AG09309 (cell line): Measurements from ENCODE around the gene ELF2.

Experiments used
- DNase-seq: peaks from one replicate; pipeline ENCODE4 v3.0.0-alpha.2; 2010; ENCODE audit warnings: low read depth
- H3K4me3 ChIP-seq: 2 replicates; pipeline ENCODE4 v1.5.1; 2011; ENCODE audit warnings: mild to moderate bottlenecking, low read depth, low read length, moderate library complexity; ENCODE audit not compliant: control insufficient read depth
- TF ChIP-seq, protein P1 (sequence below): IDR thresholded peaks from 2 replicates; pipeline ENCODE4 v1.5.1; 2011; ENCODE audit warnings: mild to moderate bottlenecking, low read depth, low read length, inconsistent platforms; ENCODE audit not compliant: insufficient read depth, control insufficient read depth; ENCODE audit errors: missing control alignments

Gene ELF2

DNA sequence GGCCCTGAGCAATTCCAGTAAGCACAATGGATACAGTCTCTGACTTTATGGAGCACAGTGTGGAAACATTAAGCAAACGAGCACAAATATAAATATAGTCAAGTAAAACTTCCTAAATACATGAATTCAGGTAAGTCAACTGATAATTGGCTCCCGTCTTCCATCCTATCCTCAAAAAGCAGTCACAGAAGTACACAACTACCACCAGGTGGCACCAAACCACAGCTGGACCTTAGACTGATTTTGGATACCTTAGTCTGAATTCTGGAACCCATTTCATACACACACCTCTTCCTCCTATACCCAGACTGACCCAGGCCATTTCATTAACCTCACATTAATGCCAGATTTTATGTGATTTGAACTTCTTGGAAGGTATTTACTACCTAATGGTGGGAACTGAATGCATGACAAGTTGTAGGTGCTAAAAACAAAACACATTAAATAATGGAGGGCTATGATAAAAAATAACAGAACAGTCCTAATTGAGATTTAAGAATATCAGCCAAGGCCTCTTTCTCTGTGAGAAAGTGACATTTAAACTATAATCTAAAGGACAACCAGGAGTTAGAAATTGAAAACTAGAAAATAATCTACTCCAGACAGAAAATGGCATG is 77.5 kb downstream of the ELF2 start:
- TF ChIP-seq, protein P1, sequence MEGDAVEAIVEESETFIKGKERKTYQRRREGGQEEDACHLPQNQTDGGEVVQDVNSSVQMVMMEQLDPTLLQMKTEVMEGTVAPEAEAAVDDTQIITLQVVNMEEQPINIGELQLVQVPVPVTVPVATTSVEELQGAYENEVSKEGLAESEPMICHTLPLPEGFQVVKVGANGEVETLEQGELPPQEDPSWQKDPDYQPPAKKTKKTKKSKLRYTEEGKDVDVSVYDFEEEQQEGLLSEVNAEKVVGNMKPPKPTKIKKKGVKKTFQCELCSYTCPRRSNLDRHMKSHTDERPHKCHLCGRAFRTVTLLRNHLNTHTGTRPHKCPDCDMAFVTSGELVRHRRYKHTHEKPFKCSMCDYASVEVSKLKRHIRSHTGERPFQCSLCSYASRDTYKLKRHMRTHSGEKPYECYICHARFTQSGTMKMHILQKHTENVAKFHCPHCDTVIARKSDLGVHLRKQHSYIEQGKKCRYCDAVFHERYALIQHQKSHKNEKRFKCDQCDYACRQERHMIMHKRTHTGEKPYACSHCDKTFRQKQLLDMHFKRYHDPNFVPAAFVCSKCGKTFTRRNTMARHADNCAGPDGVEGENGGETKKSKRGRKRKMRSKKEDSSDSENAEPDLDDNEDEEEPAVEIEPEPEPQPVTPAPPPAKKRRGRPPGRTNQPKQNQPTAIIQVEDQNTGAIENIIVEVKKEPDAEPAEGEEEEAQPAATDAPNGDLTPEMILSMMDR, result peak; percentile 89
- DNase-seq, result peak; percentile 58
- no peak overlapping the region for H3K4me3 ChIP-seq

DNA sequence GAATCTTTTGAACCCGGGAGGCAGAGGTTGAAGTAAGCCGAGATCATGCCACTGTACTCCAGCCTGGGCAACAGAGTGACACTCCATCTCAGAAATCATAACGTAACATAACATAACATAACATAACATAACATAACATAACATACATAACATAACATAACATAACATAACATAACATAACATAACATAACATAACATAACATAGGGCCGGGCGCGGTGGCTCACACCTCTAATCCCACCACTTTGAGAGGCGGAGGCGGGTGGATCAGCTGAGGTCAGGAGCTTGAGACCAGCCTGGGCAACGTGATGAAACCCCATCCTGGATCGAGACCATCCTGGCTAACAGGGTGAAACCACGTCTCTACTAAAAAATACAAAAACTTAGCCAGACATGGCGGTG is 84.7 kb downstream of the ELF2 start:
- no peak overlapping the region for H3K4me3 ChIP-seq
- no peak for DNase-seq
- TF ChIP-seq, protein P1, result no peak

DNA sequence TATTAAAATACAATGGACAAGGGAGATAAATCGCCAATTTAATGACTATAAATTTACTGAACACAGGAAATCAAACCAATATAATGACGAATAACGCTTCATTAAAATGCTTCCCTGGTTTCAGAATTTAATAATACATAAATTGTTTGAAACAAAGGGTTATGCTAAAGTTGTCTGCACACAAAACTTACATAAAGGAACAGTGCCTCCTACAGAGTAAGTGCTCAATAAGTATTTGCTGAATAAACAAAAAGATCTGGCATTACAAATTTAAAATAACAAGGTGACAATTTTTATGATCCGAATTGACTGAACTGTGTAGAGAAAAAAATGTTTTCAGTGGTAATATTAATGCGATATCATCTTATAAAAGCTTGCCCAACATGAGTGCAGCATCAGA is 91.9 kb downstream of the ELF2 start:
- TF ChIP-seq, protein P1, result no peak
- H3K4me3 ChIP-seq, result no peak overlapping the region
- DNase-seq, result no peak

DNA sequence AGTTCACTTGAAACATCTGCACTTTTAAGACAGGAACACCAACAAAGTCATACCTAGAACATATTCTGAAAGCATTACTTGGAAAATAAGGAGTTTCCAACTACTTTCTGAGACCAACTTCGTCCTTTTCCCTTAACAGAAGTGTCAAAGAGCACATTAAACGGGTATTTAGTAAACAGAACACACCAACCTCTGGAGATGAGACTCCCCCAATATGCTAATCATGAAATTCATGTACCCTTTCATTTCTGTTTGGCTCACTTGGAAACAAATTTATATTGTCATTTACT is 92.3 kb downstream of the ELF2 start:
- peak overlapping the region; percentile 98 for H3K4me3 ChIP-seq
- DNase-seq, result no peak
- TF ChIP-seq, protein P1, result no peak

DNA sequence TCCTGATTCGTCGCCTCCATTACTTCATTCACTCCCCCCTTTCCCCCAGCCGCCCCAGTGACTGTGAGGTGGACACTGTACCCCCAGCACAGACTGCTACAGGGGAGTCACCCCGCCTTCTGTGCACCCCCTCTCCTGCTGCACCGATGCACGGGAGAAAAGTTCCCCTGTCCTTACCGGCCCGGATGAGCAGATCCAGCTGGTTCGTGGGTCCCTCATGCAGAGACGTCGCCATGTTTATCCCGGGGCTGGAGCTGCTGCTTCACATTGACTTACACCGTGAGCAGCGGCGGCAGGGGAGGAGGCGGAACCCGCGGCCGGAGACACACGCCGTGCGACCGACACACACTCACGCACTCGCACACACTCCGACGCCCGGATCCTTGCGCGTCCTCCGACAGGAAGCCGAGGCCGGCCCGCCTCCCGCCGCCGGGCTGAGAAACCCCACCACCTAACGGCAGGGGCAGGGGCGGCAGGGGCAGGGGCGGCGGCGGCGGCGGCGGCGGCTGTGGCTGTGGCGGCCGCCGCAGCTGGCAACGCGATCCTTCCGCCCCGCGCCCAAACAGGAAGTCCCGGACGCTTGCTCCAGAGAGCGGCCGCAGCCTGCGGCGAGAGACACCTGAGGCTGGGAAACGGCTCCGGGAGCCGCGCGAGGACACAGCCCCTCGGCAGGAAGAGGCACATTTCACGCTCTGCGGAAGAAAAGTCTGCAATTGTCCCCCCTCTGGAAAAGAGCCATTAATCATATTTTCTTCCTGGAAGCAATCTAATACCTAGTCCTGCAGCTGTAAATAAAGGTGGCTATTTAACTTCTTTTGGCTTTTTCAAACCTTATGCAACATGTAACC is 92.8 kb downstream of the ELF2 start:
- TF ChIP-seq, protein P1, result no peak
- peak overlapping the region; percentile 98 for H3K4me3 ChIP-seq
- DNase-seq, result peak; percentile 67

DNA sequence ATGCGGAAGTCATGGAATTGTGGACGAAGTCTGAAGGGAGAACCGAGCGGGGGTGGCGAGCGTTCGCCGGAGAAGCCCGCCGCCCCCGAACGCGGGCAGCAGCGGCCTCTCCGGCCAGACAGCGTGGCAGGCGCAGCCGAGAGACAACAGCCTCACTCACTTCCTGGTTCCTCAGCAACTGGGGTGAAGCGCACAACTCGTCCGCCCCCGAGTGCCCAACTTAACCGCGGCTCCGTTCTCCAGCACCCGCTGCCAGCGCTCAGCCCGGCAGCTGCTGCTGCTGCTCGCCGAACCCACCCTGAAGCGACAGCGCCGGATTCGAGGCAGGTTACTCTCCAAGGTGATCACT is 93.4 kb downstream of the ELF2 start:
- DNase-seq, result no peak
- TF ChIP-seq, protein P1, result peak; percentile 6
- peak overlapping the region; percentile 98 for H3K4me3 ChIP-seq
